Sigmoid colon (tissue), 4 donors: Measurements from ENCODE around the gene RXRA.

ENCODE experiments used
- CTCF ChIP-seq, 4 experiments: fragments of 450-650 bp in 3 of 4; fragments of 200-600 bp in 1 of 4; IDR thresholded peaks; one replicate each; pipeline ENCODE4 v1.5.1; 2016 to 2019; ENCODE audit warnings: antibody characterized with exemption in 4 of 4, mild to moderate bottlenecking in 3 of 4, moderate library complexity in 2 of 4
- EP300 ChIP-seq, 4 donors: sonication (generic); formaldehyde crosslinking; IDR thresholded peaks; one replicate each; pipeline ENCODE4 v1.6.1; 2017; ENCODE audit warnings: antibody characterized with exemption in 4 of 4
- POLR2A ChIP-seq, 2 donors: fragments of 450-650 bp; IDR thresholded peaks; one replicate each; pipeline ENCODE4 v1.6.1; 2016; ENCODE audit warnings: antibody characterized with exemption in 2 of 2, mild to moderate bottlenecking in 2 of 2, moderate library complexity in 2 of 2

DNA sequence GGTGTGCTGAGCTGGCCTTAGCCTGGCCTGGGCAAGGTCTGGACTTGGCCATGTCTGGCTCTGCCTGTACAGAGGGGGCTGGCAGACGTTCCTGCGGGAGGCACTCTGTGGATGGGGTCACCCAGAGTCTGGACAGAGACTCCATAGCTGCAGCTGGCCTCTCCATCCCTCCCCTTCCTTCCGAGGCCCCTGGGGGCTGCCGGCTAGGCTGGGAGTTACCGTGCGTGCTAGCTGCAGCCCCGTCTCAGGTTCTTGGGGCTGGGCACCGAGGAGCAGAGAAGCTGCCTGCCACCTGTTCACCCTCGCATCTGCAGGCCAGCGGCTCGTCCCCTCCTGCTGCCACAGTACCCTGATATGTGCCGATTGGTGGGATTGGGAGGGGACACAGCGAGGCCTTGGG lies 63.4 kb downstream of the RXRA start:
- TF ChIP-seq CTCF (IDR thresholded peaks at IDR 0.05) (no peak), EP300 (IDR thresholded peaks at IDR 0.05) (no peak), POLR2A (IDR thresholded peaks at IDR 0.05) (no peak)
